ENCODE measurements around the gene DIPK1B. TPM values are rescaled to one million over a fixed set of nuclear protein-coding genes. Genes with fewer than 3 reads are reported as not detected.
"Not testable (repeated sequence)": the region's sequence is repeated elsewhere in the genome, so short reads cannot be mapped to it uniquely, and the experiment has no call there.

Gene DIPK1B
- total RNA-seq, 1 donor: 0.45 TPM

- no peak for TF ChIP-seq CTCF (IDR thresholded peaks at IDR 0.05; ENCODE audit: insufficient read depth, low read length)
- DNase-seq (ENCODE audit: low read depth): peak; percentile 77
- H3K4me3 ChIP-seq (ENCODE audit: low read depth, low read length): no peak overlapping the region
Measured at GRCh38 chr9:136700304-136700703, 12.1 kb upstream of the DIPK1B start.

GRCh38 chr9:136700959-136701667 lies 11.3 kb upstream of the DIPK1B start:
- no peak for TF ChIP-seq CTCF (IDR thresholded peaks at IDR 0.05; ENCODE audit: insufficient read depth, low read length)
- DNase-seq (ENCODE audit: low read depth): no peak
- H3K4me3 ChIP-seq (ENCODE audit: low read depth, low read length): no peak overlapping the region

GRCh38 chr9:136701668-136702053 lies 10.7 kb upstream of the DIPK1B start:
- no peak for TF ChIP-seq CTCF (IDR thresholded peaks at IDR 0.05; ENCODE audit: insufficient read depth, low read length)
- DNase-seq (ENCODE audit: low read depth): no peak
- no peak overlapping the region for H3K4me3 ChIP-seq (ENCODE audit: low read depth, low read length)

- no peak overlapping the region for H3K4me3 ChIP-seq (ENCODE audit: low read depth, low read length)
- no peak for DNase-seq (ENCODE audit: low read depth)
- TF ChIP-seq CTCF (IDR thresholded peaks at IDR 0.05; ENCODE audit: insufficient read depth, low read length): no peak
Measured at GRCh38 chr9:136703276-136703860, 9.0 kb upstream of the DIPK1B start.

GRCh38 chr9:136704741-136705140 lies 7.6 kb upstream of the DIPK1B start:
- not testable (repeated sequence) for DNase-seq (ENCODE audit: low read depth); H3K4me3 ChIP-seq (ENCODE audit: low read depth, low read length)

GRCh38 chr9:136705564-136705963 lies 6.8 kb upstream of the DIPK1B start:
- DNase-seq (ENCODE audit: low read depth): no peak
- no peak for TF ChIP-seq CTCF (IDR thresholded peaks at IDR 0.05; ENCODE audit: insufficient read depth, low read length)

GRCh38 chr9:136707011-136707410 lies 5.4 kb upstream of the DIPK1B start:
- DNase-seq (ENCODE audit: low read depth): no peak
- no peak overlapping the region for H3K4me3 ChIP-seq (ENCODE audit: low read depth, low read length)
- TF ChIP-seq CTCF (IDR thresholded peaks at IDR 0.05; ENCODE audit: insufficient read depth, low read length): no peak

More at GRCh38 chr9:136705564-136705963, 6.8 kb upstream of the DIPK1B start:
- no peak overlapping the region for H3K4me3 ChIP-seq (ENCODE audit: low read depth, low read length)

Measured in fibroblast of the aortic adventitia (primary cell).